ENCODE data around the gene LRRC3. TPM values are rescaled to one million over a fixed set of nuclear protein-coding genes. Genes with fewer than 3 reads are reported as not detected.

Gene LRRC3
- total and polyA plus RNA-seq, 2 of the 4 experiments (the other 2 are of a cell fraction), result under 0.01 to 0.38 TPM

DNA sequence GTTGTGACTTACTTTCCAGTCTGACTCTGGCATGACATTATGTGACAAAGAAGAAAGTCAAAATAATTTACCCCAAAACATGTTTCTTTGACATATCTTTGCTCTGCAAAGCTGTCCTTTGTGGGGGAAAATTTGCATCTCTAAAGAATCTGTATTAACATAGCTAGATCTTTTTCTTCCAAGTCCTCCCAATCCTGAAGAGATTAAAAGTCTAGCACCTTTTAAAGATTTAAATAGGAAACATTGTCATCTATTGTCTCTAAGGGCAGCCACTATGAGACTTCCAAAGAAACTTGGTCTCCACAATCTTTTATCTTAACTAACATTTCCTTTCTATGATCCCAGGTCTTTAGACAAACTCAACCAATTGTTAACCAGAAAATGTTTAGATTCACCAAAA, 16.0 kb downstream of the LRRC3 start:
- Histone ChIP-seq H2BK5ac (ENCODE audit: low read depth, low read length, poor library complexity, severe bottlenecking) (no peak overlapping the region), H2BK15ac (ENCODE audit: low read depth, low read length) (no peak overlapping the region), H3K79me1 (ENCODE audit: low read depth in 1 of 2, low read length in 2 of 2) (no peaks in the 10 kb centered on the region), H3K27ac (ENCODE audit: insufficient read depth, low read length) (no peak overlapping the region), H2AFZ (replicated peaks; ENCODE audit: low read length, poor library complexity) (no peak overlapping the region), H4K91ac (ENCODE audit: insufficient read depth, low read depth, low read length) (no peak overlapping the region), H2BK20ac (ENCODE audit: low read depth, low read length) (no peak overlapping the region), H3K4ac (ENCODE audit: low read depth, low read length) (no peak overlapping the region), H4K5ac (ENCODE audit: low read depth, low read length) (no peak overlapping the region), H3K9ac (ENCODE audit: low read depth, low read length) (no peak overlapping the region), H3K14ac (replicated peaks; ENCODE audit: low read depth, low read length) (no peak overlapping the region), H3K4me2 (ENCODE audit: low read depth, low read length) (no peak overlapping the region), H2AK9ac (replicated peaks; ENCODE audit: low read depth, low read length, poor library complexity) (no peak overlapping the region), H4K8ac (ENCODE audit: low read depth in 2 of 2, low read length in 2 of 2) (no peak overlapping the region), H3K4me3 (ENCODE audit: insufficient read depth, low read depth, low read length) (no peak overlapping the region), H3K27me3 (ENCODE audit: control insufficient read depth, insufficient read depth, low read length) (0 out of 2 replicates have a peak, but pooled peaks cover 3% of the 10 kb centered on the region), H2AK5ac (ENCODE audit: low read depth, low read length) (no peak overlapping the region), H2BK120ac (ENCODE audit: low read depth, low read length) (no peak overlapping the region), H3K56ac (ENCODE audit: extremely low read depth, insufficient read depth, low read length) (no peak overlapping the region), H3K18ac (ENCODE audit: low read depth, low read length) (no peak overlapping the region), H3K9me3 (ENCODE audit: control insufficient read depth, insufficient read depth, low read length) (peaks cover 2% of the 10 kb centered on the region; the same call in 1 of the 2 replicates), H3K36me3 (ENCODE audit: control insufficient read depth, insufficient read depth, low read length) (no peaks in the 10 kb centered on the region), H4K20me1 (ENCODE audit: insufficient read depth, low read length) (no peaks in the 10 kb centered on the region), H3K9me1 (ENCODE audit: insufficient read depth, low read length) (no peaks in the 10 kb centered on the region), H3K4me1 (ENCODE audit: control insufficient read depth, insufficient read depth, low read length) (no peaks in the 10 kb centered on the region), H3K23ac (ENCODE audit: low read depth, low read length) (no peak overlapping the region)
- dilution Hi-C loops (cut with HindIII; ENCODE audit: low sequenced_read_pairs, unreplicated experiment) (no loop called here), in situ Hi-C loops (cut with MboI; ENCODE audit: low sequenced_read_pairs) (no loop called here), intact Hi-C loops (cut with micrococcal nuclease) (no loop called here)
- CTCF ChIA-PET, result interaction anchor here (1.1 kb wide), 1 partner anchor 13 kb away, joined by 3 read pairs; no protein-coding TSS in a partner anchor
- ATAC-seq (ENCODE audit: low read depth), result no peak
- no TSS peak for BruUV-seq (replicated peaks)
- POLR2A ChIA-PET (ENCODE audit: unreplicated experiment), result no interaction called here
- TF ChIP-seq FOS (IDR thresholded peaks at IDR 0.05; ENCODE audit: low read depth, low read length), result no peak
- no peak for TF ChIP-seq CTCF (conservative IDR thresholded peaks at IDR 0.05; ENCODE audit: low read depth, low read length)
- no peak for TF ChIP-seq SMC3 (IDR thresholded peaks at IDR 0.05; ENCODE audit: low read depth, low read length)
- TF ChIP-seq, protein P1, sequence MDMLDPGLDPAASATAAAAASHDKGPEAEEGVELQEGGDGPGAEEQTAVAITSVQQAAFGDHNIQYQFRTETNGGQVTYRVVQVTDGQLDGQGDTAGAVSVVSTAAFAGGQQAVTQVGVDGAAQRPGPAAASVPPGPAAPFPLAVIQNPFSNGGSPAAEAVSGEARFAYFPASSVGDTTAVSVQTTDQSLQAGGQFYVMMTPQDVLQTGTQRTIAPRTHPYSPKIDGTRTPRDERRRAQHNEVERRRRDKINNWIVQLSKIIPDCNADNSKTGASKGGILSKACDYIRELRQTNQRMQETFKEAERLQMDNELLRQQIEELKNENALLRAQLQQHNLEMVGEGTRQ (IDR thresholded peaks at IDR 0.05; ENCODE audit: low read depth, low read length), result no peak
- no peak for TF ChIP-seq BHLHE40 (IDR thresholded peaks at IDR 0.05; ENCODE audit: low read depth, low read length)
- no peak for TF ChIP-seq ELK1 (IDR thresholded peaks at IDR 0.05; ENCODE audit: borderline replicate concordance, low read depth, low read length)
- no peak for TF ChIP-seq RAD21 (IDR thresholded peaks at IDR 0.05; ENCODE audit: low read length)
- no peak for TF ChIP-seq RCOR1 (IDR thresholded peaks at IDR 0.05; ENCODE audit: insufficient replicate concordance, low read length)
- TF ChIP-seq POLR2A (IDR thresholded peaks at IDR 0.05; ENCODE audit: low read depth, low read length), result no peak
- TF ChIP-seq CEBPB (IDR thresholded peaks at IDR 0.05; ENCODE audit: low read depth, low read length), result no peak
- no peak for TF ChIP-seq MXI1 (IDR thresholded peaks at IDR 0.05; ENCODE audit: borderline replicate concordance, low read depth, low read length)
- no peak for DNase-seq

Measured in IMR-90 (cell line).